Suprapubic skin (tissue), 4 donors: Measurements from ENCODE around the gene TMEM18.

Experiments used
- EP300 ChIP-seq: sonication (generic); formaldehyde crosslinking; IDR thresholded peaks from one replicate; pipeline ENCODE4 v1.6.1; 2017; ENCODE audit warnings: antibody characterized with exemption
- POLR2A ChIP-seq, 2 donors: fragments of 450-650 bp; IDR thresholded peaks; one replicate each; pipeline ENCODE4 v1.6.1; 2017; ENCODE audit warnings: antibody characterized with exemption in 2 of 2, mild to moderate bottlenecking in 2 of 2, moderate library complexity in 2 of 2
- POLR2AphosphoS5 ChIP-seq, 3 donors: sonication (generic); formaldehyde crosslinking; IDR thresholded peaks; one replicate each; pipeline ENCODE4 v1.6.1; 2017; ENCODE audit warnings: antibody characterized with exemption in 3 of 3
- TF ChIP-seq, protein P1 (sequence below), 2 donors: fragments of 200-600 bp in 1 of 2; fragments of 450-650 bp in 1 of 2; sonication (generic) in 1 of 2; IDR thresholded peaks; one replicate each; pipeline ENCODE4 v1.5.1; 2016 to 2019; ENCODE audit warnings: antibody characterized with exemption in 2 of 2, mild to moderate bottlenecking in 1 of 2, moderate library complexity in 1 of 2

- TF ChIP-seq POLR2AphosphoS5 (IDR thresholded peaks at IDR 0.05), result no peak
- TF ChIP-seq, protein P1, sequence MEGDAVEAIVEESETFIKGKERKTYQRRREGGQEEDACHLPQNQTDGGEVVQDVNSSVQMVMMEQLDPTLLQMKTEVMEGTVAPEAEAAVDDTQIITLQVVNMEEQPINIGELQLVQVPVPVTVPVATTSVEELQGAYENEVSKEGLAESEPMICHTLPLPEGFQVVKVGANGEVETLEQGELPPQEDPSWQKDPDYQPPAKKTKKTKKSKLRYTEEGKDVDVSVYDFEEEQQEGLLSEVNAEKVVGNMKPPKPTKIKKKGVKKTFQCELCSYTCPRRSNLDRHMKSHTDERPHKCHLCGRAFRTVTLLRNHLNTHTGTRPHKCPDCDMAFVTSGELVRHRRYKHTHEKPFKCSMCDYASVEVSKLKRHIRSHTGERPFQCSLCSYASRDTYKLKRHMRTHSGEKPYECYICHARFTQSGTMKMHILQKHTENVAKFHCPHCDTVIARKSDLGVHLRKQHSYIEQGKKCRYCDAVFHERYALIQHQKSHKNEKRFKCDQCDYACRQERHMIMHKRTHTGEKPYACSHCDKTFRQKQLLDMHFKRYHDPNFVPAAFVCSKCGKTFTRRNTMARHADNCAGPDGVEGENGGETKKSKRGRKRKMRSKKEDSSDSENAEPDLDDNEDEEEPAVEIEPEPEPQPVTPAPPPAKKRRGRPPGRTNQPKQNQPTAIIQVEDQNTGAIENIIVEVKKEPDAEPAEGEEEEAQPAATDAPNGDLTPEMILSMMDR (IDR thresholded peaks at IDR 0.05), result no peak
- TF ChIP-seq POLR2A (IDR thresholded peaks at IDR 0.05), result no peak
- TF ChIP-seq EP300, result no peak
Observed at GRCh38 chr2:658426-658825, 18.8 kb downstream of the TMEM18 start.
